ENCODE results near the gene SOX2.

SOX2 gene

GRCh38 chr3:181712553-181713279, 991 bp downstream of the SOX2 start:
- DNase-seq (ENCODE audit: low spot score), result no peak
- TF ChIP-seq CTCF (IDR thresholded peaks at IDR 0.05; ENCODE audit: extremely low read depth, insufficient read depth, missing control alignments), result no peak
- in situ Hi-C loops (cut with MboI; ENCODE audit: low pct_unique_long_range_greater_than_20kb, low sequenced_read_pairs, unreplicated experiment), result loop anchor here (25.0 kb wide), 1 partner anchor 550 kb away; no protein-coding TSS in a partner anchor

- no peak for DNase-seq (ENCODE audit: low spot score)
- in situ Hi-C loops (cut with MboI; ENCODE audit: low pct_unique_long_range_greater_than_20kb, low sequenced_read_pairs, unreplicated experiment), result loop anchor here (25.0 kb wide), 1 partner anchor 549 kb away; no protein-coding TSS in a partner anchor
- no peak for TF ChIP-seq CTCF (IDR thresholded peaks at IDR 0.05; ENCODE audit: extremely low read depth, insufficient read depth, missing control alignments)
These were observed 1.5 kb downstream of the SOX2 start for GRCh38 chr3:181713280-181713647.

- DNase-seq (ENCODE audit: low spot score), result no peak
- no peak for TF ChIP-seq CTCF (IDR thresholded peaks at IDR 0.05; ENCODE audit: extremely low read depth, insufficient read depth, missing control alignments)
- in situ Hi-C loops (cut with MboI; ENCODE audit: low pct_unique_long_range_greater_than_20kb, low sequenced_read_pairs, unreplicated experiment), result loop anchor here (25.0 kb wide), 1 partner anchor 548 kb away; no protein-coding TSS in a partner anchor
These were observed 2.2 kb downstream of the SOX2 start for GRCh38 chr3:181713676-181714612.

GRCh38 chr3:181715571-181716340, 4.0 kb downstream of the SOX2 start:
- no peak for TF ChIP-seq CTCF (IDR thresholded peaks at IDR 0.05; ENCODE audit: extremely low read depth, insufficient read depth, missing control alignments)

GRCh38 chr3:181716966-181717365, 5.2 kb downstream of the SOX2 start:
- no peak for TF ChIP-seq CTCF (IDR thresholded peaks at IDR 0.05; ENCODE audit: extremely low read depth, insufficient read depth, missing control alignments)
- DNase-seq (ENCODE audit: low spot score), result no peak
- in situ Hi-C loops (cut with MboI; ENCODE audit: low pct_unique_long_range_greater_than_20kb, low sequenced_read_pairs, unreplicated experiment), result loop anchor here (25.0 kb wide), 1 partner anchor 545 kb away; no protein-coding TSS in a partner anchor

More at GRCh38 chr3:181715571-181716340, 4.0 kb downstream of the SOX2 start:
- in situ Hi-C loops (cut with MboI; ENCODE audit: low pct_unique_long_range_greater_than_20kb, low sequenced_read_pairs, unreplicated experiment), result loop anchor here (25.0 kb wide), 1 partner anchor 547 kb away; no protein-coding TSS in a partner anchor
- no peak for DNase-seq (ENCODE audit: low spot score)

Data from GM13977 (cell line).